GM19025 (cell line): ENCODE data around the gene UBB.

Experiments used
- ATAC-seq: cut with Tn5 transposase; IDR thresholded peaks from one replicate; pipeline ENCODE4 v1.9.1; 2021; ENCODE audit warnings: mild to moderate bottlenecking, low read depth, moderate library complexity; ENCODE audit not compliant: unreplicated experiment

The UBB gene

DNA sequence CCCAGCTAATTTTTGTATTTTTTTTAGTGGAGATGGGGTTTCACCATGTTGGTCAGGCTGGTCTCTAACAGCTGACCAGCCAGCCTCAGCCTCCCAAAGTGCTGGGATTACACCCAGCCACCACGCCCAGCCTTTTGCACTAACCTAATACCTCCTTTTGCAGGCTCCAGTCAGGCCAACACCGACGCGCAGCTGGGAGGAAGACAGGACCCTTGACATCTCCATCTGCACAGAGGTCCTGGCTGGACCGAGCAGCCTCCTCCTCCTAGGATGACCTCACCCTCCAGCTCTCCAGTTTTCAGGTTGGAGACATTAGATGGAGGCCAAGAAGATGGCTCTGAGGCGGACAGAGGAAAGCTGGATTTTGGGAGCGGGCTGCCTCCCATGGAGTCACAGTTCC lies 36.5 kb downstream of the UBB start:
- no peak for ATAC-seq

DNA sequence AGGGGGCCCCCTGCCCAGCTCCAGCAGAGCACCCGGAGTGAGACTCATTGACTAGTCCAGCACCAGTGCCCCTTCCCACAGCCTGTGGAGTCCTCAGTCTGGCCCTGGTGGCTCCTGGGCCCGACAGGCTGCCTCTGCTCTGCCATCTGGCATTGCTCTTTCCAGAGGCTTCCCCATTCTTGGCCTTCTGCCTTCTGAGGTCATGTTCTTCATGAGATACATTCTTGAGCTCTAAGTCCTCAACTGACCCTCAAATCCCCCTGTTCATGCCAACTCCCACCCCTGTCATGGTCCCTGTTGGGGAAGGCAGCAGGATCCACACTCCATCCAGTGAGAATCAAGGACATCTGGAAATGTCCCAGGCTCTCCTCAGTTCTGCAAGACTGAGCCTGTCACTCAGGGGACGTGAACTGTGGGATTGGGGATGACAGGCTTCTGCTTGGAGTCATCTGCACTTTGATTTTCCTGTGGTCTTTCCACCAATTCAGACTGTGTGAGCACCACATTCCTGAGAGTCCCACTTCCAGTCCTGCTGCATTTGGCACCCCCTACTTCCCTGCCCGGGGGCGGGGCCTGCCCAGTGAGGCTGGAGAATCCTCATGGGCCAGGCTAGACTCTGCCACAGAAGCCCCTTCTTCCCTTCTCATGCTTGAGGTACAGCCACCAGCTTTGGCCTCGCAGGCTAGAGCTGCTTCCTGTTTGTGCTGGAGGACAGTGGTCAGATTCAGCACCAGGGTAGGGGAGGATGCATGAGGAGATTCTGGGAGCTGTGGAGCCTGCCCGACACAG lies 37.2 kb downstream of the UBB start:
- ATAC-seq = no peak

DNA sequence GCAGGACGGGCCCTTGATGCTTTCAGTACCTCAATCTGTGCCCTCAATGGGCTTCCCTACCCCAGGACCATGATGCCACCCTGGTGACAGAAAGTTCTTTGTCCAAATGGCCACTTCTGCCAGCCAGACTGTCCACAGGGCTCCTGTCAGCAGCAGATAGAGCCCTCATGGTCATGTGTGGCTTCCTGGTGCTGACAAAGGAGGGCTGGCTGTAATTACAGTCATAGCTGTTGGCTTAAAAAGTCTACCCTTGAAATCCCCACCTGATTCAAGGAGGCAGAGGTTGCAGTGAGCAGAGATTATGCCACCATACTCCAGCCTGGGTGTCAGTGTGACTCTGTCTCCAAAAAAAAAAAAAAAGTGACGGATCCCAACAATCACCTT lies 37.8 kb downstream of the UBB start:
- ATAC-seq = no peak

DNA sequence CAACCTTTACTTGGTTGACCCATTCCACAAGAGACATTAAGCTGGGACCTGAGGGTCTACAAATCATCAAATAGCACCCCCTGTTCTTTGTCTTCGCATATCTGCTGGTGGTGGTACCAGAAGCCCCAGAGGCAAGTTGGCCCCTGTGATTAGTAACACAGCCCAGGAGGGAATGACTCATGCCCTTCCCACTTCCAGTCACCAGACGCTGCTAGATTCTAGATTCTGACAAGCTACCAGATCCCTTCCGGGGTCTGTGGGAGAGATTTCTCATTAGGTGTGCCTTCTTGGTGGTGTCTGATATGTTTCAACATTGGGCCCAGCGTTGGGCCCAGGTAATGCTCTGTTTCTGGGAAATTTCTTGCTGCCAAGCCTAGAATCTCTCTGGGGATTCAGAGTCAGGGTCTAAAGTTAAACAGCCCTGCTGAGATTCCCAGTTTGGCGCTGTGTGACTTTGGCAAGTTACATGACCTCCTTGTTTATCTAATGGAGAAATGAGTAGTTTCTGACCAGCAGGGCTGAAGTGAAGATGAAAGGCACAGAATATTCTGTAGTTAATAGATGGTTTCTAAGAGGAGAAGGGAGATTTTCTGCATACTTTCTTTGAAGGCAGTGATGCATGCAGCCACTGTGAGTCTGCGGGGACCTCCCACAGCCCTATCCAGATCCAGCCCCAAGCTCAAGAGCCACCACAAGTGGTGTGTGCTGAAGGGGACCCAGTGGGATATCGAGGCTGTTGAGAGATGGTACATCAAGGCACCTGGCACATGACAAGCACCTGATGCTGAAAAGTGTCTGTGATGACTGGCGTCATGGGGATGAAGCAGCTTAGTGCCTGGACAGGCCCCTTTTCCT lies 38.4 kb downstream of the UBB start:
- no peak for ATAC-seq

DNA sequence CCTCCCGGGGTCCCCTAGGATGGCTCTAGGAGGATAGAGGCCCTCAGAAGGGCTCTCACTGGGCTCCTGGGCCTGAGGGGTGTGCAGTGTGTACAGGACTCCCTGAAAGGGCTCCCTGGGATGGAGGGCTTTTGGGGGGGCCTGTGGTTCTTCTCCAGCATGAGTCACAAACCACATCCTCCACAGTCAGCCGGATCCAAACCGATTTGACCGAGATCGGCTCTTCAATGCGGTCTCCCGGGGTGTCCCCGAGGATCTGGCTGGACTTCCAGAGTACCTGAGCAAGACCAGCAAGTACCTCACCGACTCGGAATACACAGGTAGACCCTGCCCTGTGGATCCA lies 39.0 kb downstream of the UBB start:
- no peak for ATAC-seq

DNA sequence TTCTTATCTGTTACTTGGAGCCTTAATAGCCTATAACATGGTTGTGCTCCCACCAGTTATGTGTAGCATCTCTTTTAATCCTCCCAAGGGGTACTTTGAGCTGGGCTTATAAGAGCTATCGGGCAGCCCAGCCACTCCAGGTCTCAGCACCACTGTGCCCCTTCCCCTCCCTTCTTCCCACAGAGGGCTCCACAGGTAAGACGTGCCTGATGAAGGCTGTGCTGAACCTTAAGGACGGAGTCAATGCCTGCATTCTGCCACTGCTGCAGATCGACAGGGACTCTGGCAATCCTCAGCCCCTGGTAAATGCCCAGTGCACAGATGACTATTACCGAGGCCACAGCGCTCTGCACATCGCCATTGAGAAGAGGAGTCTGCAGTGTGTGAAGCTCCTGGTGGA lies 41.5 kb downstream of the UBB start:
- ATAC-seq = no peak

DNA sequence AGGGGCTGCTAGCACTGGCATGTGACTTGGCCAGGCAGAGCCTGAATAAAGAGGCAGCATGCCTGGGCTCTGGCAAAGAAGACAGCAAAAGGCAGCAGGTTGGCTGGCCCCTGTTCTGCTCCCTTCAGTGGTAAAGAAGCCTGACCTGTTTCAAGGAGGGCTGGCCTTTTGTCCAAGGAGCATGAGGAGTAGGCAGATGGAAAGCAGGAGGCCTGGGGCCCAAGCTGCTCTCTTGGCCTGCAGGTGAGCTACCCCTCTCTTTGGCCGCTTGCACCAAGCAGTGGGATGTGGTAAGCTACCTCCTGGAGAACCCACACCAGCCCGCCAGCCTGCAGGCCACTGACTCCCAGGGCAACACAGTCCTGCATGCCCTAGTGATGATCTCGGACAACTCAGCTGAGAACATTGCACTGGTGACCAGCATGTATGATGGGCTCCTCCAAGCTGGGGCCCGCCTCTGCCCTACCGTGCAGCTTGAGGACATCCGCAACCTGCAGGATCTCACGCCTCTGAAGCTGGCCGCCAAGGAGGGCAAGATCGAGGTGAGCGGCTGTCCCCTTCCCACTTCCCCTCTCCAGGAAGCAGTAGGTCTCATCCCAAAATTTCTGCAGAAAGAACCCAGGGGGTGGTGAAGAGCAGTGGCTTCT lies 42.5 kb downstream of the UBB start:
- ATAC-seq = no peak

DNA sequence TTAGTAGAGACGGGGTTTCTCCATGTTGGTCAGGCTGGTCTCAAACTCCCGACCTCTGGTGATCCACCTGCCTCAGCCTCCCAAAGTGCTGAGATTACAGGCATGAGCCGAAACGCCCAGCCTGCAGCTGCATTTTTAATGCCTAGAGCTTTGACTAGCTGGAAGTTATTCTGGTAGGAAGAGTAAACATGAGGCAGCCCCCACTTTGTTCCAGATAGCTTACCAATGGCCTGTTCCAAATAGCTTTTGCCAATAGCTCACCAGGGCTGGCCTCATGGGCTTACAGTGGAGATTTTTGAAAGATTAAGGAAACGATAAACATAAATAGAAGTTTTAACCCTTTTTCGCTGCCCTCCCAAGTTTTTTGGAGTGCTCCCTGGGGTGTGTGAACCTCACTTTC lies 44.3 kb downstream of the UBB start:
- ATAC-seq = no peak

DNA sequence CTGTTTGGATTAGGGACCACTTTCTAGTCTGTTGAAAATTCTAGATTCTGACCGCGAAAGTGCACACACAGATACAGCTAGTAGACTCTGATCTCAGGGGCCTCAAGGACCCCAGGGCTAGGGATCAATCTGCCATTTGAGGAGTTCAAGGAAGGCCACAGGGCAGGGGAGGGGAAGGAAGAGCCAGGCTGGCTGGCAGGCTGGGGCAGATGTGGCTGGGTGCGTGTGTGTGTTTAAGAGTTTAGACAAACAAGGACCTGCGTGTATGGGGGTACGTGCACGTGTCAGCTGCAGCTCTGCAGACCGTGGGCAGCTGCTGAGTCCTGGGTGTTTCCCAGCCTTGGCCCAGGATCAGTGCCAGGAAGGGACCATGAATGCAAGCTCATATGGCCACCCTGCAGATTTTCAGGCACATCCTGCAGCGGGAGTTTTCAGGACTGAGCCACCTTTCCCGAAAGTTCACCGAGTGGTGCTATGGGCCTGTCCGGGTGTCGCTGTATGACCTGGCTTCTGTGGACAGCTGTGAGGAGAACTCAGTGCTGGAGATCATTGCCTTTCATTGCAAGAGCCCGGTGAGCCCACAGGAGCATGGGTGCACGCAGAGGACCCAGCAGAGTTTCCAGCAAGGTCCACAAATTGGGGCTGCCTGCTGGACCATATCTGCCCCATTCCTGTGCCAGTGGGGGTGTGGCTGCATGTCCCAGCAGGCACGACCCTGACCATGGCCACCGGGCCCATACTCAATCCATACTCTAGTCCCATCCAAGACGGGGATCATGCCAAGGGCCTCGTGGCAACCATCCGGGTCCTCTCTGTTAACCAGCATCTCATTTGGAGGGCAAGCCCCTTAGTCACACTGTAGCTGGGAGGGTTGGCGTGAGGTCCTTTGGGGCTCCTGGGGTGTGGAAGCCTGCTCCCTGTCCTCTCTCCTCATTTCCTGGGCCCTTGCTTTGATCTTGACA lies 45.1 kb downstream of the UBB start:
- no peak for ATAC-seq

DNA sequence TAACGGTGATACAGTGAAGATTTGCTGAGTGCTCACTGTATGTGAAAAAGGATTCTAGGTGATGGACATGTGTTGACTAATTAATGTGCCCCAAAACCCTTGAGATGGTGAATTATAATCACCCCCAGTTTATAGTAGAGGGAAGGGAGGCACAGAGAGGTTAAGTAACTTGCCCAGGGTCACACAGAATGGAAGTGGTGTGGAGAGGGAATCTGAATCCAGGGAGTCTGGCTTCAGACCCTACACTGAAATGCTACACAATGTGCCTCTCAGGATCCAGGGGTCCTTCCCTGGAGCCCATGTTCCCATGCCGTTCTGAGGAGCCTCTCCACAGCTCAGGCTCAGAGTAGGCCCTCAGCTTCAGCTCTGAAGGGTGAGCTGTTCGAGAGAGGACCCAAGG lies 46.1 kb downstream of the UBB start:
- ATAC-seq = no peak

DNA sequence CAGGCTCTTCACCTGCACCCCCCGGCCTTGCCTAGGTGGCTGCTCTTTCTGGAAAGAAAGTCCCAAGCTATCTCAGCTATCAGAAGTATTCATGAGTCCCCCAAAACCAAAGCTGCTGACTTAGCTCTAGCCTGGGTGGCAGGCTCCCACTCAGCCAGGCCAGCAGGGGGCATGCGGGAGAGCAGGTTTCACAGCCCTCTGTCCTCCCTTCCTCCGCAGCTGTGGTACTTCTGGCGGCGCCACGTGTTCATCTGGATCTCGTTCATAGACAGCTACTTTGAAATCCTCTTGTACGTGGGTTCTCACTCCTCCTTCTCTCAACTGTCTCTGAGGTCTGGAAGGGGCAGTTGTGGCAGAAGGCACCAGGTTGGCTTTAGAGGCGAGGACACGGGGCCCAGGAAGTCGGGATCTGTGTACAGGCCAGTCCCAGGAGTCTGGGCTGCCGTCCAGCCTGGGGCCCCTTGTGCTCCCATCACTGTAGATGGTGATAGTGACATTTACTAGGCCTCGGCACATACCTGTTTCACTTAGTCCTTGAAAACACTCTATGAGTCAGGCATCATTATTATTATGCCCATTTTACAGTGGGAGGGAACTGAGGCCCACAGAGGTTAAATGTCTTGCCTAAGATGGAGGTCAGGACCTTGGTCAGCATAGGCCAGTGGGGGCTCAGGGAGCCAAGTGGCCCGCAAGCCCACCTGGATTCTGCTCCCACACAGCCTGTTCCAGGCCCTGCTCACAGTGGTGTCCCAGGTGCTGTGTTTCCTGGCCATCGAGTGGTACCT lies 47.4 kb downstream of the UBB start:
- no peak for ATAC-seq

DNA sequence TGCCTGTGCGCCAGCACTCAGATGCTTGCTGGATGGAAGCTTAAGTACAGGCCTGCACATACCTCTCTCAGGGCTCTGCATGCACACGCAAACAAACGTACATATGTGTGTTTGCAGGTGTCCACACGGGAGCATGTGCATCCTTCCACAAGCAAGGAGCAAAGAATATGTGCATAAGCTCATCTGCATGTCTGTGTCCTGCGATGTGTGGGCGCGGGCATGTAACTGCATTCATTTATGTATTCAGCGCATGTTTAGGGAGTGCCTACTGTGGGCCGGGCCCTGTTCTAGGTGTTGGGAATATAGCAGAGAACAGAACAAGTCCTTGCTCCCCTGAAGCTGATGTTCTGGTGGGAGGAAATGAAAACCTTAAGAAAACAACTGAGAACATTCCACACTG lies 48.2 kb downstream of the UBB start:
- ATAC-seq = no peak

DNA sequence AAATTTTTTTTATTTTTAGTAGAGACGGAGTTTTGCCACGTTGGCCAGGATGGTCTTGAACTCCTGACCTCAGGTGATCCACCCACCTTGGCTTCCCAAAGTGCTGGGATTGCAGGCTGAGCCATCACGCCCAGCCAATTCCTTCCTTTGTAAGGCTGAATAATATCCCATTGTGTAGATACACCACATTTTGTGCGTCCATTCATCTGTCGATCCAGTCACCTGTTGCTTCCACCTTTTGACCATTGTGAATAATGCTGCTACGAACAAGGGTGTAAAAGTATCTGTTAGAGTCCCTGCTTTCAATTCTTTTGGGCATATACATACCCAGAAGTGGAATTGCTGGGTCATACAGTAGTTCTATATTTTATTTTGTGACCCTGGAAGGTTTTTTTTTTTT lies 49.8 kb downstream of the UBB start:
- ATAC-seq = no peak

DNA sequence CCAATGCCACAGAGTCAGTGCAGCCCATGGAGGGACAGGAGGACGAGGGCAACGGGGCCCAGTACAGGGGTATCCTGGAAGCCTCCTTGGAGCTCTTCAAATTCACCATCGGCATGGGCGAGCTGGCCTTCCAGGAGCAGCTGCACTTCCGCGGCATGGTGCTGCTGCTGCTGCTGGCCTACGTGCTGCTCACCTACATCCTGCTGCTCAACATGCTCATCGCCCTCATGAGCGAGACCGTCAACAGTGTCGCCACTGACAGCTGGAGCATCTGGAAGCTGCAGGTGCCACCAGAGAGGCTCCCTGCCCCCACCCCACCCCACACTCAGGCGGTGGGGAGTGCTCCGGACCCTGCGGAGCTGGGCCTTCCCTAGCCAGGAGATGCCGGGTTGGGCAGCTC lies 51.1 kb downstream of the UBB start:
- no peak for ATAC-seq
